HCT116 (cell line): ENCODE measurements around the gene WWOX. TPM values are rescaled to one million over a fixed set of nuclear protein-coding genes. Genes with fewer than 3 reads are reported as not detected.

Source experiments
- ATAC-seq: fragments of 200-7000 bp; cut with Tn5 transposase; 2 replicates; pipeline ENCODE4 v1.9.1; 2020; ENCODE audit warnings: mild to moderate bottlenecking, moderate library complexity
- BruUV-seq: library from RNA; stranded (reverse); fragments of 400-500 nt; replicated peaks from 2 replicates; lab custom pipeline; 2021; lab: Mats Ljungman, UMichigan
- CTCF ChIA-PET: fragments of 300-600 bp; sonication (Branson Sonifier 250); formaldehyde crosslinking; loops from one replicate; lab custom pipeline; 2021; ENCODE audit warnings: antibody characterized with exemption; lab: Charles Lee
- POLR2A ChIA-PET: fragments of 300-600, 350-600 bp; sonication (Branson Sonifier 250); formaldehyde crosslinking; loops from one replicate; lab custom pipeline; 2021; ENCODE audit warnings: antibody characterized with exemption; lab: Charles Lee
- RAD21 ChIA-PET, 2 experiments: fragments of 300-600 bp; sonication (Branson Sonifier 250); formaldehyde crosslinking; loops; one replicate each; lab custom pipeline; 2023; ENCODE audit warnings: low total read pairs in 2 of 2; ENCODE audit not compliant: uncharacterized antibody in 2 of 2, unreplicated experiment in 2 of 2, low non-redundant PET in 1 of 2; lab: Charles Lee
- DNase-seq: peaks from one replicate; pipeline ENCODE4 v3.0.0-alpha.2; 2010; ENCODE audit warnings: low read depth, low spot score
- H2AFZ ChIP-seq: fragments of 200-600 bp; shearing (Covaris generic), sonication (generic); 2 replicates; pipeline ENCODE4 v1.6.1; 2017; ENCODE audit warnings: low read depth, mixed run types, mixed read lengths, antibody characterized with exemption, low read length; ENCODE audit not compliant: poor library complexity, severe bottlenecking
- H3K27ac ChIP-seq: 2 replicates; pipeline ENCODE4 v1.5.1; 2012; ENCODE audit warnings: low read depth, low read length
- H3K27me3 ChIP-seq: fragments of 200-600 bp; sonication (generic); 2 replicates; pipeline ENCODE4 v1.6.1; 2016; ENCODE audit warnings: mixed run types, low read length, mixed read lengths; ENCODE audit not compliant: insufficient read depth
- H3K36me3 ChIP-seq, 2 experiments: fragments of 200-500 bp in 1 of 2; fragments of 200-600 bp in 1 of 2; sonication (Bioruptor generic) in 1 of 2; sonication (generic) in 1 of 2; 2 replicates each; pipeline versions ENCODE4 v1.5.1 to v1.6.1; 2014 to 2016; ENCODE audit warnings: low read length in 2 of 2, inconsistent platforms in 1 of 2, mixed read lengths in 1 of 2, mixed run types in 1 of 2; ENCODE audit not compliant: insufficient read depth in 2 of 2, control insufficient read depth in 1 of 2
- H3K4me1 ChIP-seq, 2 experiments: fragments of 200-600 bp in 1 of 2; sonication (generic) in 1 of 2; 2 replicates each; pipeline versions ENCODE4 v1.5.1 to v1.6.1; 2012 to 2017; ENCODE audit warnings: low read length in 2 of 2, inconsistent platforms in 1 of 2, mild to moderate bottlenecking in 1 of 2, mixed read lengths in 1 of 2, mixed run types in 1 of 2, moderate library complexity in 1 of 2; ENCODE audit not compliant: insufficient read depth in 2 of 2, control insufficient read depth in 1 of 2
- H3K4me2 ChIP-seq: fragments of 200-600 bp; sonication (generic); 2 replicates; pipeline ENCODE4 v1.6.1; 2017; ENCODE audit warnings: mixed run types, low read length, mixed read lengths
- H3K4me3 ChIP-seq, 2 experiments: fragments of 200-600 bp in 1 of 2; sonication (generic) in 1 of 2; replicated peaks in 1 of 2; 2 replicates each; pipeline ENCODE4 v1.5.1; 2011 to 2016; ENCODE audit warnings: low read length in 2 of 2, control low read depth in 1 of 2, low read depth in 1 of 2, mild to moderate bottlenecking in 1 of 2, mixed read lengths in 1 of 2, mixed run types in 1 of 2
- H3K79me2 ChIP-seq: fragments of 200-600 bp; sonication (generic); 2 replicates; pipeline ENCODE4 v1.6.1; 2017; ENCODE audit warnings: mild to moderate bottlenecking, mixed run types, low read length, moderate library complexity, mixed read lengths; ENCODE audit not compliant: insufficient read depth
- H3K9ac ChIP-seq: fragments of 200-600 bp; sonication (generic); 2 replicates; pipeline ENCODE4 v1.6.1; 2016; ENCODE audit warnings: low read length, mixed read lengths
- H3K9me2 ChIP-seq: fragments of 200-600 bp; sonication (generic), shearing (Covaris generic); 2 replicates; pipeline ENCODE4 v1.6.1; 2017; ENCODE audit warnings: mixed run types, mild to moderate bottlenecking, moderate library complexity; ENCODE audit not compliant: insufficient read depth
- H3K9me3 ChIP-seq, 2 experiments: fragments of 200-500 bp in 1 of 2; fragments of 200-600 bp in 1 of 2; sonication (Bioruptor generic) in 1 of 2; sonication (generic) in 1 of 2; 2 replicates each; pipeline ENCODE4 v1.6.1; 2014 to 2017; ENCODE audit warnings: low read length in 2 of 2, mixed read lengths in 2 of 2, inconsistent platforms in 1 of 2, low read depth in 1 of 2, mild to moderate bottlenecking in 1 of 2, mixed run types in 1 of 2, moderate library complexity in 1 of 2; ENCODE audit not compliant: control insufficient read depth in 1 of 2, insufficient read depth in 1 of 2
- H4K20me1 ChIP-seq: fragments of 200-600 bp; sonication (generic), shearing (Covaris generic); 2 replicates; pipeline ENCODE4 v1.6.1; 2017; ENCODE audit warnings: mixed run types, mild to moderate bottlenecking, moderate library complexity; ENCODE audit not compliant: insufficient read depth
- ATF3 ChIP-seq: IDR thresholded peaks from 2 replicates; pipeline ENCODE4 v1.6.1; 2012
- CEBPB ChIP-seq: IDR thresholded peaks from 2 replicates; pipeline ENCODE4 v1.6.1; 2012; ENCODE audit warnings: low read depth
- ELF1 ChIP-seq: IDR thresholded peaks from 2 replicates; pipeline ENCODE4 v1.6.1; 2012; ENCODE audit warnings: low read depth, borderline replicate concordance
- EZH2 ChIP-seq: fragments of 200-600 bp; sonication (generic); IDR thresholded peaks from 2 replicates; pipeline ENCODE4 v1.6.1; 2017; ENCODE audit warnings: antibody characterized with exemption, mixed run types
- FOSL1 ChIP-seq: IDR thresholded peaks from 2 replicates; pipeline ENCODE4 v1.6.1; 2012; ENCODE audit warnings: low read depth
- MAX ChIP-seq: IDR thresholded peaks from 2 replicates; pipeline ENCODE4 v1.6.1; 2012
- RAD21 ChIP-seq: IDR thresholded peaks from 2 replicates; pipeline ENCODE4 v1.6.1; 2012; ENCODE audit warnings: low read depth, mild to moderate bottlenecking
- REST ChIP-seq: IDR thresholded peaks from 2 replicates; pipeline ENCODE4 v1.6.1; 2012; ENCODE audit warnings: low read depth
- SP1 ChIP-seq: IDR thresholded peaks from 2 replicates; pipeline ENCODE4 v1.6.1; 2012; ENCODE audit warnings: low read depth
- SRF ChIP-seq: IDR thresholded peaks from 2 replicates; pipeline ENCODE4 v1.6.1; 2012; ENCODE audit warnings: low read depth
- TCF7L2 ChIP-seq: IDR thresholded peaks from 2 replicates; pipeline ENCODE4 v1.7.0; 2011; ENCODE audit warnings: borderline replicate concordance, inconsistent platforms; ENCODE audit not compliant: insufficient read depth, insufficient read length; ENCODE audit errors: extremely low read depth
- YY1 ChIP-seq: IDR thresholded peaks from 2 replicates; pipeline ENCODE4 v1.6.1; 2011; ENCODE audit warnings: low read length, low read depth, moderate library complexity, mild to moderate bottlenecking; ENCODE audit not compliant: insufficient replicate concordance; ENCODE audit errors: extremely low read depth
- ZBTB33 ChIP-seq: IDR thresholded peaks from 2 replicates; pipeline ENCODE4 v1.6.1; 2011; ENCODE audit warnings: mild to moderate bottlenecking, low read length, moderate library complexity; ENCODE audit not compliant: insufficient replicate concordance; ENCODE audit errors: extremely low read depth
- ZNF274 ChIP-seq: fragments of 200-500 bp; sonication (Bioruptor generic); IDR thresholded peaks from 2 replicates; pipeline ENCODE4 v1.6.1; 2014; ENCODE audit warnings: mild to moderate bottlenecking, low read depth, low read length, inconsistent platforms
- intact Hi-C: fragments of 100-400 bp; cut with micrococcal nuclease; formaldehyde crosslinking; loops from 2 replicates; pipeline ENCODE4 v1.10.0; 2022
- total RNA-seq: library from RNA; stranded (reverse); gene quantifications from one replicate; pipeline ENCODE4 v1.2.1, GENCODE V29; 2021; ENCODE audit not compliant: unreplicated experiment

Gene WWOX
- total RNA-seq, 1 experiment from 2014 or later: 13.7 TPM

GRCh38 chr16:79066561-79066960, 967.1 kb downstream of the WWOX start:
- ATAC-seq: no peak
- RAD21 ChIA-PET: no interaction called here

More at GRCh38 chr16:79066561-79066960, 967.1 kb downstream of the WWOX start:
- no peak for DNase-seq
- no TSS peak for BruUV-seq
- H3K4me3 ChIP-seq: no peak overlapping the region
- no peak overlapping the region for H3K4me2 ChIP-seq
- ChIA-PET POLR2A (no interaction called here), CTCF (no interaction called here)
- H3K27ac ChIP-seq: no peak overlapping the region
- H3K79me2 ChIP-seq: no peaks in the 10 kb centered on the region
- intact Hi-C loops: no loop called here
- no peaks in the 10 kb centered on the region for H4K20me1 ChIP-seq
- no peak overlapping the region for H3K9ac ChIP-seq
- no peaks in the 10 kb centered on the region for H3K4me1 ChIP-seq
- no peaks in the 10 kb centered on the region for H3K27me3 ChIP-seq
- H3K9me3 ChIP-seq: peaks cover 15 to 17% of the 10 kb centered on the region in 2 experiments; a peak in 2 of 4 replicates
- no peak overlapping the region for H2AFZ ChIP-seq
- no peaks in the 10 kb centered on the region for H3K9me2 ChIP-seq
- TF ChIP-seq SP1 (no peak), EZH2 (no peak), ZBTB33 (no peak), YY1 (no peak), TCF7L2 (no peak), ATF3 (no peak), SRF (no peak), REST (no peak), CEBPB (no peak), ELF1 (no peak), RAD21 (no peak), ZNF274 (no peak), MAX (no peak), FOSL1 (no peak)
- no peaks in the 10 kb centered on the region for H3K36me3 ChIP-seq
